HepG2 (cell line): ENCODE measurements around the gene ARFGAP1. TPM values are rescaled to one million over a fixed set of nuclear protein-coding genes. Genes with fewer than 3 reads are reported as not detected.

ENCODE experiments used
- ATAC-seq: fragments of 200-7000 bp; cut with Tn5 transposase; 3 replicates; pipeline ENCODE4 v1.9.1; 2020; ENCODE audit warnings: mild to moderate bottlenecking, moderate library complexity
- BruUV-seq: library from RNA; stranded (reverse); fragments of 400-500 nt; replicated peaks from 2 replicates; lab custom pipeline; 2021; lab: Mats Ljungman, UMichigan
- CTCF ChIA-PET: fragments of 300-600 bp; formaldehyde crosslinking; extraction: SDS; loops from one replicate; lab custom pipeline; 2021; ENCODE audit warnings: low total read pairs, inconsistent platforms, low intra/inter-chr PET ratio; lab: Yijun Ruan, JAX
- POLR2A ChIA-PET: fragments of 350-600 bp; sonication (Branson Sonifier 250); formaldehyde crosslinking; loops from one replicate; lab custom pipeline; 2020; ENCODE audit warnings: antibody characterized with exemption, inconsistent platforms; lab: Yijun Ruan, JAX
- DNase-seq: peaks from one replicate; pipeline ENCODE4 v3.0.0-alpha.2; 2015; ENCODE audit warnings: low spot score
- FAIRE-seq: peaks from 3 replicates; lab custom pipeline; 2011; peaks lifted over from hg19 to GRCh38; lab: Jason Lieb, UNC
- H2AFZ ChIP-seq: one replicate; pipeline ENCODE4 v1.6.1; 2011; ENCODE audit warnings: low read length, inconsistent platforms
- H3K27ac ChIP-seq: fragments of 300-600 bp; 3 replicates; pipeline ENCODE4 v1.8.0; 2011; ENCODE audit warnings: mixed run types, mild to moderate bottlenecking, mixed read lengths, low read length, inconsistent platforms; ENCODE audit not compliant: insufficient read depth; ENCODE audit errors: extremely low read length
- H3K27me3 ChIP-seq, 2 experiments: fragments of 200-600 bp in 1 of 2; 2 replicates in 1 of 2; 3 replicates in 1 of 2; pipeline versions ENCODE4 v1.6.0 to v1.8.0; 2011; ENCODE audit warnings: low read length in 2 of 2, mild to moderate bottlenecking in 2 of 2, moderate library complexity in 2 of 2, inconsistent platforms in 1 of 2; ENCODE audit not compliant: insufficient read depth in 2 of 2, control insufficient read depth in 1 of 2
- H3K36me3 ChIP-seq, 2 experiments: fragments of 200-600 bp in 1 of 2; replicated peaks in 1 of 2; 2 replicates in 1 of 2; 3 replicates in 1 of 2; pipeline versions ENCODE4 v1.5.1 to v1.8.0; 2011; ENCODE audit warnings: low read length in 2 of 2, inconsistent platforms in 1 of 2; ENCODE audit not compliant: insufficient read depth in 2 of 2, control insufficient read depth in 1 of 2
- H3K4me1 ChIP-seq: 2 replicates; pipeline ENCODE4 v1.5.1; 2012; ENCODE audit warnings: low read length, inconsistent platforms; ENCODE audit not compliant: insufficient read depth
- H3K4me2 ChIP-seq: 2 replicates; pipeline ENCODE4 v1.6.0; 2011; ENCODE audit warnings: low read depth, low read length, inconsistent platforms
- H3K4me3 ChIP-seq, 3 experiments: fragments of 200-600 bp in 1 of 3; sonication (generic), shearing (Covaris generic) in 1 of 3; replicated peaks in 1 of 3; 2 replicates each; pipeline ENCODE4 v1.5.1; 2011 to 2016; ENCODE audit warnings: low read length in 3 of 3, inconsistent platforms in 2 of 3, low read depth in 2 of 3, mild to moderate bottlenecking in 2 of 3, control low read depth in 1 of 3, mixed read lengths in 1 of 3; ENCODE audit not compliant: insufficient read depth in 1 of 3
- H3K79me2 ChIP-seq: one replicate; pipeline ENCODE4 v1.6.1; 2011; ENCODE audit warnings: low read length, inconsistent platforms; ENCODE audit not compliant: insufficient read depth
- H3K9ac ChIP-seq: 2 replicates; pipeline ENCODE4 v1.6.0; 2011; ENCODE audit warnings: mild to moderate bottlenecking, low read depth, low read length, inconsistent platforms; ENCODE audit not compliant: insufficient read depth
- H3K9me3 ChIP-seq: 2 replicates; pipeline ENCODE4 v1.5.1; 2012; ENCODE audit warnings: mild to moderate bottlenecking, low read length
- H4K20me1 ChIP-seq: 2 replicates; pipeline ENCODE4 v1.6.0; 2011; ENCODE audit warnings: inconsistent platforms, mild to moderate bottlenecking, low read length, moderate library complexity; ENCODE audit not compliant: insufficient read depth
- ATF7 ChIP-seq, 2 experiments: fragments of 450-650 bp in 1 of 2; sonication (generic) in 1 of 2; formaldehyde crosslinking in 1 of 2; IDR thresholded peaks; 2 replicates each; pipeline versions ENCODE4 v1.4.0 to v1.6.1; 2016 to 2020; ENCODE audit warnings: antibody characterized with exemption in 1 of 2, mild to moderate bottlenecking in 1 of 2, missing genetic modification reagents in 1 of 2
- ATRX ChIP-seq: sonication (generic); formaldehyde crosslinking; IDR thresholded peaks from 2 replicates; pipeline ENCODE4 v1.4.0; 2020; ENCODE audit warnings: missing genetic modification reagents, borderline replicate concordance
- CEBPB ChIP-seq: IDR thresholded peaks from 2 replicates; pipeline ENCODE4 v1.6.1; 2011; ENCODE audit warnings: low read depth, low read length, improper control_type of control experiment, borderline replicate concordance
- EZH2 ChIP-seq: conservative IDR thresholded peaks from 2 replicates; pipeline ENCODE4 v1.6.1; 2012; ENCODE audit warnings: mild to moderate bottlenecking, low read depth, low read length, moderate library complexity
- GTF2F1 ChIP-seq: fragments of 150-350 bp; IDR thresholded peaks from 2 replicates; pipeline ENCODE4 v1.6.1; 2014; ENCODE audit warnings: low read length
- HNRNPK ChIP-seq: fragments of 200-400 bp; formaldehyde crosslinking; IDR thresholded peaks from 2 replicates; pipeline ENCODE4 v1.6.1; 2018; ENCODE audit warnings: low read length, low read depth, moderate library complexity, mild to moderate bottlenecking; ENCODE audit not compliant: poor library complexity, severe bottlenecking
- MYC ChIP-seq: sonication (generic); formaldehyde crosslinking; IDR thresholded peaks from 2 replicates; pipeline ENCODE4 v1.9.0; 2021; ENCODE audit warnings: missing genetic modification reagents, borderline replicate concordance
- SP4 ChIP-seq: sonication (generic); formaldehyde crosslinking; IDR thresholded peaks from 2 replicates; pipeline ENCODE4 v1.8.1; 2023; ENCODE audit warnings: mild to moderate bottlenecking, missing genetic modification reagents
- TEAD3 ChIP-seq: optimal IDR thresholded peaks from 2 replicates; pipeline ENCODE3; 2016; ENCODE audit warnings: borderline replicate concordance
- ZNF256 ChIP-seq: sonication (generic); formaldehyde crosslinking; conservative IDR thresholded peaks from 2 replicates; pipeline ENCODE4 v1.4.0; 2020; ENCODE audit warnings: missing genetic modification reagents
- ZNF275 ChIP-seq: sonication (generic); formaldehyde crosslinking; IDR thresholded peaks from 2 replicates; pipeline ENCODE4 v1.8.0; 2022; ENCODE audit warnings: missing genetic modification reagents, mild to moderate bottlenecking, inconsistent platforms, borderline replicate concordance
- ZNF333 ChIP-seq: sonication (generic); formaldehyde crosslinking; IDR thresholded peaks from 2 replicates; pipeline ENCODE4 v1.4.0; 2020; ENCODE audit warnings: mild to moderate bottlenecking, missing genetic modification reagents, borderline replicate concordance
- ZNF33A ChIP-seq: sonication (generic); formaldehyde crosslinking; IDR thresholded peaks from 2 replicates; pipeline ENCODE4 v1.5.1; 2020; ENCODE audit warnings: missing genetic modification reagents, mild to moderate bottlenecking, moderate library complexity, borderline replicate concordance
- ZNF564 ChIP-seq: sonication (generic); formaldehyde crosslinking; IDR thresholded peaks from 2 replicates; pipeline ENCODE4 v1.8.1; 2023; ENCODE audit warnings: mild to moderate bottlenecking, missing genetic modification reagents
- ZNF576 ChIP-seq: sonication (generic); formaldehyde crosslinking; IDR thresholded peaks from 2 replicates; pipeline ENCODE4 v1.4.0; 2020; ENCODE audit warnings: mild to moderate bottlenecking, missing genetic modification reagents
- ZNF629 ChIP-seq: sonication (generic); formaldehyde crosslinking; conservative IDR thresholded peaks from 2 replicates; pipeline ENCODE4 v1.5.0; 2020; ENCODE audit warnings: missing genetic modification reagents
- ZNF776 ChIP-seq: sonication (generic); formaldehyde crosslinking; IDR thresholded peaks from 2 replicates; pipeline ENCODE4 v1.4.0; 2020; ENCODE audit warnings: mild to moderate bottlenecking, missing genetic modification reagents
- ZSCAN30 ChIP-seq: sonication (generic); formaldehyde crosslinking; IDR thresholded peaks from 2 replicates; pipeline ENCODE4 v1.5.0; 2020; ENCODE audit warnings: mild to moderate bottlenecking, missing genetic modification reagents
- WGBS: methylation state at CpG from one replicate; pipeline ENCODE4 v1.1.6; 2017; ENCODE audit warnings: low lambda C conversion rate; 5-methylcytosine and 5-hydroxymethylcytosine counted together
- in situ Hi-C: cut with HindIII; loops from 2 replicates; pipeline ENCODE4 v1.10.0; 2017; ENCODE audit warnings: low pct_unique_long_range_greater_than_20kb; ENCODE audit not compliant: extremely low pct_ligation_motif_present
- intact Hi-C: fragments of 100-400 bp; cut with micrococcal nuclease; formaldehyde crosslinking; loops from one replicate; pipeline ENCODE4 v1.10.0; 2022; ENCODE audit not compliant: unreplicated experiment
- polyA plus RNA-seq, 8 experiments: library from polyadenylated mRNA; depleted of rRNA in 3 of 8; stranded (reverse) in 7 of 8; unstranded in 1 of 8; fragments of >200 nt; fragmentation: Illumina TruSeq in 4 of 8; extraction: Trizol in 4 of 8; gene quantifications; 2 replicates each; pipeline versions ENCODE4 v1.2.1 to v1.2.3, GENCODE V29; 2011 to 2016; ENCODE audit warnings: low read depth in 4 of 8, missing spikeins in 1 of 8, mixed read lengths in 1 of 8; ENCODE audit not compliant: insufficient read depth in 1 of 8
- total RNA-seq, 5 experiments: library from RNA; depleted of rRNA; stranded (reverse); fragments of >200 nt; fragmentation: Illumina TruSeq; extraction: Trizol; gene quantifications; 2 replicates each; pipeline ENCODE4 v1.2.3, GENCODE V29; 2016; ENCODE audit warnings: low read depth in 1 of 5

The ARFGAP1 gene
- total and polyA plus RNA-seq, 2 of the 13 experiments (the other 11 are each of a cell fraction or from before 2014, with no cell fraction given): 132 TPM

- no peak overlapping the region for H3K27ac ChIP-seq
- in situ Hi-C loops (no loop called here), intact Hi-C loops (no loop called here)
- no peak for DNase-seq
- no peak overlapping the region for H2AFZ ChIP-seq
- H4K20me1 ChIP-seq: no peaks in the 10 kb centered on the region; the same call in 1 of the 2 replicates
- no peaks in the 10 kb centered on the region for H3K79me2 ChIP-seq
- no peak overlapping the region for H3K9ac ChIP-seq
- H3K27me3 ChIP-seq: peaks cover 2 to 16% of the 10 kb centered on the region in 2 experiments
- no peak for ATAC-seq
- H3K9me3 ChIP-seq: no peaks in the 10 kb centered on the region
- ChIA-PET POLR2A (no interaction called here), CTCF (no interaction called here)
- H3K4me3 ChIP-seq: no peak overlapping the region
- H3K4me2 ChIP-seq: no peak overlapping the region
- WGBS: 36% methylated on average over 19 of the region's 19 CpGs
- H3K4me1 ChIP-seq: no peaks in the 10 kb centered on the region
- no peaks in the 10 kb centered on the region for H3K36me3 ChIP-seq
- BruUV-seq: no TSS peak
- TF ChIP-seq ZNF776 (CRISPR knock-in tag): 0 out of 2 replicates have a peak, but pooled peaks have one; percentile 33
- 0 out of 2 replicates have a peak, but pooled peaks have one; percentile 36 for TF ChIP-seq ZNF275 (CRISPR knock-in tag)
- no peak for TF ChIP-seq ZNF333 (CRISPR knock-in tag)
- 0 out of 2 replicates have a peak, but pooled peaks have one; percentile 0 for TF ChIP-seq CEBPB
- FAIRE-seq: no peak
Observed at GRCh38 chr20:63333241-63333836, 60.7 kb downstream of the ARFGAP1 start.

DNA sequence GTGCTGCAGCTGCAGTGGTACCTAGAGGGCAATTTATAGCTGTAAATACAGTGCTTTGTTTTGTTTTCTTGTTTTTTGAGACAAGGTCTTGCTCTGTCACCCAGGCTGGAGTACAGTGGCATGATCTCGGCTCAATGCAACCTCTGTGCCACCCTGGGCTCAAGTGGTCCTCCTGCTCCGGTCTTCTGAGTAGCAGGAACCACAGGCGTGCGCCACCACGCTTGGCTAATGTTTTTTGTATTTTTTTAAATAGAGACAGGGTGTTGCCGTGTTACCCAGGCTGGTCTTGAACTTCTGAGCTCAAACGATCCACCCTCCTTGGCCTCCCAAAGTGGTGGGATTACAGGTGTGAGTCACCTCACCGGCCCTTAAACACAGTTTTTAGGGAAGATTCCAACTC, 61.7 kb downstream of the ARFGAP1 start:
- no peaks in the 10 kb centered on the region for H3K36me3 ChIP-seq
- 23% methylated on average over 8 of the region's 8 CpGs for WGBS
- H3K4me3 ChIP-seq: no peak overlapping the region
- CTCF ChIA-PET: no interaction called here
- H3K79me2 ChIP-seq: no peaks in the 10 kb centered on the region
- no peak overlapping the region for H3K27ac ChIP-seq
- POLR2A ChIA-PET: no interaction called here
- H3K9me3 ChIP-seq: no peaks in the 10 kb centered on the region
- intact Hi-C loops (no loop called here), in situ Hi-C loops (no loop called here)
- no peaks in the 10 kb centered on the region; the same call in 1 of the 2 replicates for H4K20me1 ChIP-seq
- no peak overlapping the region for H3K9ac ChIP-seq
- no peak overlapping the region for H2AFZ ChIP-seq
- H3K27me3 ChIP-seq: peaks cover 2 to 16% of the 10 kb centered on the region in 2 experiments
- ATAC-seq: no peak
- H3K4me1 ChIP-seq: no peaks in the 10 kb centered on the region
- no peak for DNase-seq
- no TSS peak for BruUV-seq
- H3K4me2 ChIP-seq: no peak overlapping the region
- FAIRE-seq: no peak
- TF ChIP-seq ATF7 (IDR thresholded peaks at IDR 0.05) (no peak), ATF7 (CRISPR knock-in tag; IDR thresholded peaks at IDR 0.05) (no peak), MYC (CRISPR knock-in tag) (no peak), ZNF256 (CRISPR knock-in tag) (no peak), ZNF33A (CRISPR knock-in tag) (no peak), EZH2 (no peak), ZSCAN30 (CRISPR knock-in tag) (no peak), ZNF564 (CRISPR knock-in tag) (no peak), ZNF629 (CRISPR knock-in tag) (no peak), ATRX (CRISPR knock-in tag) (no peak), HNRNPK (no peak), SP4 (CRISPR knock-in tag) (no peak), TEAD3 (no peak), GTF2F1 (no peak), ZNF576 (no peak)
